GM19351 (cell line): ENCODE measurements around the gene LZTS3.
"Not testable (repeated sequence)": the region's sequence is repeated elsewhere in the genome, so short reads cannot be mapped to it uniquely, and the experiment has no call there.

ENCODE experiments used
- ATAC-seq: cut with Tn5 transposase; IDR thresholded peaks from one replicate; pipeline ENCODE4 v1.9.1; 2021; ENCODE audit warnings: mild to moderate bottlenecking, moderate library complexity; ENCODE audit not compliant: unreplicated experiment

LZTS3 gene

GRCh38 chr20:3146732-3147341 lies 26.5 kb downstream of the LZTS3 start:
- ATAC-seq, result no peak

- no peak for ATAC-seq
Measured at GRCh38 chr20:3141757-3142156, 31.6 kb downstream of the LZTS3 start.

GRCh38 chr20:3137492-3137891 lies 35.9 kb downstream of the LZTS3 start:
- no peak for ATAC-seq

- ATAC-seq, result no peak
Measured at GRCh38 chr20:3135507-3136070, 37.8 kb downstream of the LZTS3 start.

GRCh38 chr20:3134151-3134550 lies 39.2 kb downstream of the LZTS3 start:
- ATAC-seq, result no peak

GRCh38 chr20:3133155-3133554 lies 40.2 kb downstream of the LZTS3 start:
- no peak for ATAC-seq

GRCh38 chr20:3130051-3130600 lies 43.2 kb downstream of the LZTS3 start:
- ATAC-seq, result no peak

GRCh38 chr20:3129094-3129493 lies 44.3 kb downstream of the LZTS3 start:
- ATAC-seq, result no peak

- no peak for ATAC-seq
Measured at GRCh38 chr20:3128275-3128984, 44.9 kb downstream of the LZTS3 start.

- ATAC-seq, result no peak
Measured at GRCh38 chr20:3126527-3126859, 46.9 kb downstream of the LZTS3 start.

- not testable (repeated sequence) for ATAC-seq
Measured at GRCh38 chr20:3125776-3126526, 47.4 kb downstream of the LZTS3 start.

- not testable (repeated sequence) for ATAC-seq
Measured at GRCh38 chr20:3124773-3125560, 48.4 kb downstream of the LZTS3 start.

- not testable (repeated sequence) for ATAC-seq
Measured at GRCh38 chr20:3124163-3124562, 49.2 kb downstream of the LZTS3 start.

- ATAC-seq, result no peak
Measured at GRCh38 chr20:3123542-3123941, 49.8 kb downstream of the LZTS3 start.

- no peak for ATAC-seq
Measured at GRCh38 chr20:3121955-3122610, 51.3 kb downstream of the LZTS3 start.

GRCh38 chr20:3121271-3121911 lies 52.0 kb downstream of the LZTS3 start:
- ATAC-seq, result no peak

GRCh38 chr20:3119044-3119443 lies 54.3 kb downstream of the LZTS3 start:
- ATAC-seq, result no peak

GRCh38 chr20:3117839-3118379 lies 55.4 kb downstream of the LZTS3 start:
- ATAC-seq, result not testable (repeated sequence)

- no peak for ATAC-seq
Measured at GRCh38 chr20:3116341-3116740, 57.0 kb downstream of the LZTS3 start.
